ENCODE results near the gene RPL10. TPM values are rescaled to one million over a fixed set of nuclear protein-coding genes. Genes with fewer than 3 reads are reported as not detected.

The RPL10 gene
- total RNA-seq, 2 donors from 2014 or later: 2,142 to 2,551 TPM

GRCh38 chrX:154429711-154430110 lies 31.5 kb downstream of the RPL10 start:
- peak overlapping the region; percentile 84 for H3K4me3 ChIP-seq (ENCODE audit: low read length)
- 100% methylated on average over 2 of the region's 2 CpGs; no CpG with 5 or more reads in 1 of the 2 experiments for WGBS, 2 experiments (ENCODE audit: insufficient coverage in 1 of 2, insufficient read length in 1 of 2)
- Mint-ChIP-seq H3K27me3 (ENCODE audit: insufficient read depth) (no peaks in the 10 kb centered on the region), H3K9me3 (peaks cover 64% of the 10 kb centered on the region), H3K36me3 (ENCODE audit: low read depth) (peaks cover 11% of the 10 kb centered on the region), H3K4me1 (no peaks in the 10 kb centered on the region), H3K27ac (no peak overlapping the region), H3K4me3 (peak overlapping the region; percentile 68)
- H3K4me1 ChIP-seq (ENCODE audit: control insufficient read depth, insufficient read depth, low read length): no peaks in the 10 kb centered on the region
- H3K9ac ChIP-seq (ENCODE audit: extremely low read depth, low read length, poor library complexity, severe bottlenecking): no peak overlapping the region
- DNase-seq: no peak
- H3K27me3 ChIP-seq (ENCODE audit: control insufficient read depth, insufficient read depth, low read length, poor library complexity, severe bottlenecking): no peaks in the 10 kb centered on the region
- H3K36me3 ChIP-seq (ENCODE audit: control insufficient read depth, insufficient read depth, low read length): no peaks in the 10 kb centered on the region
- H3K9me3 ChIP-seq (ENCODE audit: control insufficient read depth, low read length): no peaks in the 10 kb centered on the region
- no peak overlapping the region for H3K27ac ChIP-seq (ENCODE audit: low read depth, low read length)
- no peak for TF ChIP-seq CTCF (conservative IDR thresholded peaks at IDR 0.05)

GRCh38 chrX:154430479-154430878 lies 32.3 kb downstream of the RPL10 start:
- Mint-ChIP-seq H3K36me3 (ENCODE audit: low read depth) (peaks cover 11% of the 10 kb centered on the region), H3K4me1 (no peaks in the 10 kb centered on the region), H3K9me3 (peaks cover 66% of the 10 kb centered on the region), H3K27ac (no peak overlapping the region), H3K27me3 (ENCODE audit: insufficient read depth) (no peaks in the 10 kb centered on the region), H3K4me3 (no peak overlapping the region)
- H3K36me3 ChIP-seq (ENCODE audit: control insufficient read depth, insufficient read depth, low read length): no peaks in the 10 kb centered on the region
- WGBS, 2 experiments (ENCODE audit: insufficient coverage in 1 of 2, insufficient read length in 1 of 2): 83 to 90% methylated on average over 6 of the region's 6 CpGs
- H3K9ac ChIP-seq (ENCODE audit: extremely low read depth, low read length, poor library complexity, severe bottlenecking): no peak overlapping the region
- TF ChIP-seq CTCF (conservative IDR thresholded peaks at IDR 0.05): no peak
- no peak overlapping the region for H3K4me3 ChIP-seq (ENCODE audit: low read length)
- no peaks in the 10 kb centered on the region for H3K9me3 ChIP-seq (ENCODE audit: control insufficient read depth, low read length)
- no peaks in the 10 kb centered on the region for H3K4me1 ChIP-seq (ENCODE audit: control insufficient read depth, insufficient read depth, low read length)
- no peak overlapping the region for H3K27ac ChIP-seq (ENCODE audit: low read depth, low read length)
- H3K27me3 ChIP-seq (ENCODE audit: control insufficient read depth, insufficient read depth, low read length, poor library complexity, severe bottlenecking): no peaks in the 10 kb centered on the region
- no peak for DNase-seq

GRCh38 chrX:154430916-154431315 lies 32.7 kb downstream of the RPL10 start:
- Mint-ChIP-seq H3K27ac (no peak overlapping the region), H3K36me3 (ENCODE audit: low read depth) (peaks cover 11% of the 10 kb centered on the region), H3K9me3 (peaks cover 70% of the 10 kb centered on the region), H3K4me3 (no peak overlapping the region), H3K4me1 (no peaks in the 10 kb centered on the region), H3K27me3 (ENCODE audit: insufficient read depth) (no peaks in the 10 kb centered on the region)
- TF ChIP-seq CTCF (conservative IDR thresholded peaks at IDR 0.05): no peak
- Histone ChIP-seq H3K27ac (ENCODE audit: low read depth, low read length) (no peak overlapping the region), H3K36me3 (ENCODE audit: control insufficient read depth, insufficient read depth, low read length) (no peaks in the 10 kb centered on the region), H3K9me3 (ENCODE audit: control insufficient read depth, low read length) (no peaks in the 10 kb centered on the region), H3K27me3 (ENCODE audit: control insufficient read depth, insufficient read depth, low read length, poor library complexity, severe bottlenecking) (no peaks in the 10 kb centered on the region), H3K4me3 (ENCODE audit: low read length) (no peak overlapping the region), H3K4me1 (ENCODE audit: control insufficient read depth, insufficient read depth, low read length) (no peaks in the 10 kb centered on the region), H3K9ac (ENCODE audit: extremely low read depth, low read length, poor library complexity, severe bottlenecking) (no peak overlapping the region)
- 87 to 100% methylated on average over 1 to 6 of the region's 7 CpGs for WGBS, 2 experiments (ENCODE audit: insufficient coverage in 1 of 2, insufficient read length in 1 of 2)
- no peak for DNase-seq
